ENCODE data around the gene POLRMT. TPM values are rescaled to one million over a fixed set of nuclear protein-coding genes. Genes with fewer than 3 reads are reported as not detected.

Gene POLRMT
- total RNA-seq, 1 experiment from 2014 or later = 104 TPM

GRCh38 chr19:644363-644762, 11.0 kb upstream of the POLRMT start:
- no peak overlapping the region for H3K4me3 Mint-ChIP-seq
- peaks cover 2% of the 10 kb centered on the region for H3K27me3 Mint-ChIP-seq (ENCODE audit: low read depth)
- no CpG with 5 or more reads among the region's 28 CpGs for WGBS (ENCODE audit: extremely low coverage, insufficient read length, low lambda C conversion rate)

More at GRCh38 chr19:644363-644762, 11.0 kb upstream of the POLRMT start:
- Histone ChIP-seq H3K79me1 (ENCODE audit: insufficient read depth, low read depth, low read length, poor library complexity, severe bottlenecking) (no peaks in the 10 kb centered on the region), H3K27ac (ENCODE audit: insufficient read length, low read depth, low read length) (no peak overlapping the region), H3K4me2 (ENCODE audit: insufficient read depth, insufficient read length, low read length) (no peak overlapping the region), H4K8ac (replicated peaks; ENCODE audit: insufficient read length, low read depth, low read length) (no peak overlapping the region), H3K56ac (ENCODE audit: insufficient read length, low read depth, low read length) (no peak overlapping the region), H3K79me2 (ENCODE audit: insufficient read depth, low read length) (no peaks in the 10 kb centered on the region), H2BK5ac (ENCODE audit: insufficient read length, low read length) (no peak overlapping the region), H2BK120ac (ENCODE audit: low read depth, low read length, poor library complexity, severe bottlenecking) (no peak overlapping the region), H3K18ac (ENCODE audit: insufficient read length, low read depth, low read length) (no peak overlapping the region), H3K14ac (ENCODE audit: insufficient read depth, low read length) (no peak overlapping the region; the same call in 1 of the 2 replicates), H3K27me3 (ENCODE audit: insufficient read depth, low read length) (no peaks in the 10 kb centered on the region), H4K20me1 (ENCODE audit: control insufficient read depth, insufficient read depth, insufficient read length) (no peaks in the 10 kb centered on the region), H3K23me2 (ENCODE audit: insufficient read length, low read depth, low read length, poor library complexity, severe bottlenecking) (no peaks in the 10 kb centered on the region), H3K4me1 (ENCODE audit: insufficient read depth, low read length) (no peaks in the 10 kb centered on the region), H2AFZ (ENCODE audit: low read length) (no peak overlapping the region), H2BK12ac (ENCODE audit: insufficient read length, low read depth, low read length) (no peak overlapping the region), H4K5ac (ENCODE audit: insufficient read length, low read depth, low read length) (no peak overlapping the region), H3K9me3 (ENCODE audit: control insufficient read depth, low read depth, low read length) (no peaks in the 10 kb centered on the region), H3T11ph (ENCODE audit: low read length) (no peak overlapping the region), H2BK20ac (ENCODE audit: low read depth, low read length, poor library complexity, severe bottlenecking) (no peak overlapping the region), H2BK15ac (ENCODE audit: low read depth, low read length) (no peak overlapping the region), H3K23ac (ENCODE audit: insufficient read length, low read depth, low read length) (no peak overlapping the region), H4K91ac (ENCODE audit: insufficient read length, low read depth, low read length) (no peak overlapping the region), H3K9ac (ENCODE audit: extremely low read depth, insufficient read length, low read length) (no peak overlapping the region), H2AK5ac (ENCODE audit: insufficient read length, low read length) (no peak overlapping the region), H3K4ac (ENCODE audit: low read depth, low read length) (no peak overlapping the region)
- H3K4me1 Mint-ChIP-seq = peaks cover under 1 to 1% of the 10 kb centered on the region in 2 experiments; a peak in 3 of 4 replicates
- DNase-seq = no peak
- peak overlapping the region in 1 of 3 experiments; percentile 31; a peak in 1 of 7 replicates for H3K27ac Mint-ChIP-seq
- H3K9me3 Mint-ChIP-seq = no peaks in the 10 kb centered on the region
- TF ChIP-seq, protein P1, sequence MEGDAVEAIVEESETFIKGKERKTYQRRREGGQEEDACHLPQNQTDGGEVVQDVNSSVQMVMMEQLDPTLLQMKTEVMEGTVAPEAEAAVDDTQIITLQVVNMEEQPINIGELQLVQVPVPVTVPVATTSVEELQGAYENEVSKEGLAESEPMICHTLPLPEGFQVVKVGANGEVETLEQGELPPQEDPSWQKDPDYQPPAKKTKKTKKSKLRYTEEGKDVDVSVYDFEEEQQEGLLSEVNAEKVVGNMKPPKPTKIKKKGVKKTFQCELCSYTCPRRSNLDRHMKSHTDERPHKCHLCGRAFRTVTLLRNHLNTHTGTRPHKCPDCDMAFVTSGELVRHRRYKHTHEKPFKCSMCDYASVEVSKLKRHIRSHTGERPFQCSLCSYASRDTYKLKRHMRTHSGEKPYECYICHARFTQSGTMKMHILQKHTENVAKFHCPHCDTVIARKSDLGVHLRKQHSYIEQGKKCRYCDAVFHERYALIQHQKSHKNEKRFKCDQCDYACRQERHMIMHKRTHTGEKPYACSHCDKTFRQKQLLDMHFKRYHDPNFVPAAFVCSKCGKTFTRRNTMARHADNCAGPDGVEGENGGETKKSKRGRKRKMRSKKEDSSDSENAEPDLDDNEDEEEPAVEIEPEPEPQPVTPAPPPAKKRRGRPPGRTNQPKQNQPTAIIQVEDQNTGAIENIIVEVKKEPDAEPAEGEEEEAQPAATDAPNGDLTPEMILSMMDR (conservative IDR thresholded peaks at IDR 0.05) = no peak
- H3K36me3 Mint-ChIP-seq (ENCODE audit: insufficient read depth in 1 of 3, low read depth in 3 of 3) = peaks cover 10 to 28% (median 16%) of the 10 kb centered on the region in 3 experiments
